ENCODE measurements around the gene PLEKHO1.
"Not testable (repeated sequence)": the region's sequence is repeated elsewhere in the genome, so short reads cannot be mapped to it uniquely, and the experiment has no call there.

The PLEKHO1 gene

GRCh38 chr1:150187560-150187931 lies 37.8 kb downstream of the PLEKHO1 start:
- no peaks in the 10 kb centered on the region for H3K9me3 ChIP-seq (ENCODE audit: low read length)
- H2AFZ ChIP-seq (ENCODE audit: low read depth, low read length), result no peak overlapping the region
- no peaks in the 10 kb centered on the region for H3K36me3 ChIP-seq (ENCODE audit: insufficient read depth, low read length)

GRCh38 chr1:150192012-150192411 lies 42.3 kb downstream of the PLEKHO1 start:
- no peaks in the 10 kb centered on the region for H3K27me3 ChIP-seq (ENCODE audit: insufficient read depth, low read length)
- no peaks in the 10 kb centered on the region for H3K36me3 ChIP-seq (ENCODE audit: insufficient read depth, low read length)
- H3K4me3 ChIP-seq (ENCODE audit: low read length), result no peak overlapping the region
- H3K9me3 ChIP-seq (ENCODE audit: low read length), result no peaks in the 10 kb centered on the region
- H2AFZ ChIP-seq (ENCODE audit: low read depth, low read length), result no peak overlapping the region
- H3K4me1 ChIP-seq (ENCODE audit: insufficient read depth, low read length), result no peaks in the 10 kb centered on the region

More at GRCh38 chr1:150187560-150187931, 37.8 kb downstream of the PLEKHO1 start:
- H3K4me3 ChIP-seq (ENCODE audit: low read length), result no peak overlapping the region
- H3K4me1 ChIP-seq (ENCODE audit: insufficient read depth, low read length), result peaks cover 8% of the 10 kb centered on the region
- no peaks in the 10 kb centered on the region for H3K27me3 ChIP-seq (ENCODE audit: insufficient read depth, low read length)

- Histone ChIP-seq H3K36me3 (ENCODE audit: insufficient read depth, low read length) (no peaks in the 10 kb centered on the region), H2AFZ (ENCODE audit: low read depth, low read length) (no peak overlapping the region), H3K4me1 (ENCODE audit: insufficient read depth, low read length) (no peaks in the 10 kb centered on the region), H3K4me3 (ENCODE audit: low read length) (no peak overlapping the region), H3K9me3 (ENCODE audit: low read length) (no peaks in the 10 kb centered on the region), H3K27me3 (ENCODE audit: insufficient read depth, low read length) (no peaks in the 10 kb centered on the region)
Measured at GRCh38 chr1:150194381-150195031, 44.8 kb downstream of the PLEKHO1 start.

GRCh38 chr1:150196417-150196816 lies 46.7 kb downstream of the PLEKHO1 start:
- Histone ChIP-seq H3K4me1 (ENCODE audit: insufficient read depth, low read length) (no peaks in the 10 kb centered on the region), H3K27me3 (ENCODE audit: insufficient read depth, low read length) (no peaks in the 10 kb centered on the region), H2AFZ (ENCODE audit: low read depth, low read length) (no peak overlapping the region), H3K4me3 (ENCODE audit: low read length) (no peak overlapping the region), H3K9me3 (ENCODE audit: low read length) (no peaks in the 10 kb centered on the region), H3K36me3 (ENCODE audit: insufficient read depth, low read length) (no peaks in the 10 kb centered on the region)

GRCh38 chr1:150207281-150207971 lies 57.7 kb downstream of the PLEKHO1 start:
- Histone ChIP-seq H3K27me3 (ENCODE audit: insufficient read depth, low read length) (no peaks in the 10 kb centered on the region), H2AFZ (ENCODE audit: low read depth, low read length) (no peak overlapping the region), H3K4me3 (ENCODE audit: low read length) (no peak overlapping the region), H3K4me1 (ENCODE audit: insufficient read depth, low read length) (no peaks in the 10 kb centered on the region), H3K9me3 (ENCODE audit: low read length) (no peaks in the 10 kb centered on the region), H3K36me3 (ENCODE audit: insufficient read depth, low read length) (no peaks in the 10 kb centered on the region)

GRCh38 chr1:150208460-150208859 lies 58.7 kb downstream of the PLEKHO1 start:
- H3K4me1 ChIP-seq (ENCODE audit: insufficient read depth, low read length); H3K9me3 ChIP-seq (ENCODE audit: low read length); H3K4me3 ChIP-seq (ENCODE audit: low read length); H3K27me3 ChIP-seq (ENCODE audit: insufficient read depth, low read length); H3K36me3 ChIP-seq (ENCODE audit: insufficient read depth, low read length); H2AFZ ChIP-seq (ENCODE audit: low read depth, low read length): not testable (repeated sequence)

Measured in neuron (in vitro differentiated cells).